ENCODE measurements around the gene SFXN3.

The SFXN3 gene

GRCh38 chr10:101080933-101081931 lies 50.2 kb downstream of the SFXN3 start:
- DNase-seq = no peak

- no peak for DNase-seq
Measured at GRCh38 chr10:101085846-101086245, 54.8 kb downstream of the SFXN3 start.

DNA sequence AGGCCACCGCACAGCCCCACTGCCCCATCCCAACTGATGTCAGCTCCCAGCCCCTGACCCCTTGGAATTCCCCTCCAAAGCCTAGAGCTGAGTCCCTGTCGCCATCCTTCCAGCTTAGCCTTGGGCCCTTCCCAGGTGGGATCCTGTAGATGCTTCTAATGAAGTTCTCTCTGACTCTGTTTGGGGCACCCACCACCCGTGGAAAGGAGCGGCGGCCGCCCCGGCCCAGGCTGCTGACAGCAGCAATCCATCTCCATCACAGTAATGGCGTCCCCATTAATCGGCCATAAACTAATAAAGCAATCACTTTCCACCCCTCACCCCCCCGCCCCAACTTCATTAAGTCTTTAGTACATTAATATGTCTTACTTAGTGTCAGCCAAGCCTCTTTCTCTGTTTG lies 56.3 kb downstream of the SFXN3 start:
- no peak for DNase-seq

DNA sequence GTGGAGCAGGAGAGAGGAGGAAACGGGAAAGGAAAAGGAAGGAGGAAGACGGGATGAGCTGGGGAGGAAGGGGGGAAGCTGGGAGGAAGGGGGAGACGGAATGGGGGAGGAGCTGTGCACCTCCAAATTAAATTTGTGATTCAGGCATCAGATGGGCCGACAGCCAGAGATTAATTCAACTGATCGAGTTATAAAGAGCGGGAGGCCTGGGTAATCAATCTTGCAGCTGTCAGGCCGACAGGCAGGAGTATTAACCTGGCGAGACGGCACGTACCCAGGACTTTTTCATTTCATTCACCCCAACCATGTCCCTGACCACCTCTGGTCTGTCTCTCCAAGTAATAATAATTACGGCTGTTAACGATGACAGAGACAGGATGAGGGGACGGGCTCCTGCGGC lies 56.9 kb downstream of the SFXN3 start:
- DNase-seq = no peak

DNA sequence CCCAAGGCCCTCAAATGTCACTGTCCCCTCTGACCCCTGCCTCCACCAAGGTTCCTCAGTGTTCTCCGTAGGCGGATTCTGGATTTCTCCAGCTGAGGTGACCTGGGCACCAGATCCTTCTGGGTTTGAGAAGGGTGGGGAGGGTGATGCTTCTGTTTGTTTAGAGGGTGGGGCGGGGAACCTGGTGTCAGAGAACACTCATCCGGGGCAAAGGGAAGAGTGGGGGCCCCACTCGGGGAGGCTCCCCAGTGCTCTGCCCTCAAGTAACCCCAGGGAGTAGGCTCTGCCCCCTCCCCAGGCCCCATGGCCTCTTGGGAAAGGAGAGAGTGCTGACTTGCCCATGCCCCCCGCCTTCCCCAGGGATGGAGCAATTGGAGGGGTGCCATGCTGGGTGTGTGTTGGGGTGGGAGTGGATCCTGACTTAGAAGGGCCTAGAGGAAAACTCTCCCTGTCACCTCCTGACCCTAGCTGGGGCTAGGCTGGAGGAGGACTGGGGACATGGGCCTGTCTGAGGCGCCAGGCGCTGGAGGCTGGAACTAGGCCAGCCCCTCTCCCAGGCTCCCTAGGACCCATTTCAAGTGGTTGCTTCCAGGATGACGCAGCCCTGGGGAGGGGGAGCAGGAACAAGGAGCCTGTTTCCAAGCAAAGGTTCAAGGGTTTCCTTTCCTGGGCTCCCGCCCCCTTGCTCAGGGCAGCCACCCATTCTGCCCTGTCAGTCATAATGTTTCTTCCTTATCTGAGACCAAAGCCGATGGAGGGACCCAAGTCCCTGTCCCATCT lies 58.7 kb downstream of the SFXN3 start:
- no peak for DNase-seq

DNA sequence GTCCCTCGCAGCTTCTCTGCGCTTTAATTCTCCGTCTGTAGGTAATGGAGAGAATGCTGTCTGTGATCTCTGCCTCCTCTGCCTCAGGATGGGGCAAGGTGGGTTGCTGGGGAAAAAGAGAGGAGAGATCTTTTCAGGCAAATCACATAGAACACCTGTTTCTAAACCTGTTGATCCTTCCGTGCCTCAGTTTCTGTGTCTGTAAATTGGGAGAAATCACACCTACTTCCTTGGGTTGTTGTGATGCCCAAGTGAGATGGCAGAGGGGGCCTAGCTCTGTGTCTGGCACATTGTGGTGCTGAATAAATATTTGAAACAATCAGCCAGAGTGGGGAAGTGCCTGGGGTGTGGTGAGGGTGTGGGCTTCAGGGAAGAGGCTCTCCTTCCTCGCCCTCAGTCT lies 59.6 kb downstream of the SFXN3 start:
- DNase-seq = no peak

All from NCI-H345 (cell line).